HG03095 (cell line): ENCODE results near the gene INTS4.
"Not testable (repeated sequence)": the region's sequence is repeated elsewhere in the genome, so short reads cannot be mapped to it uniquely, and the experiment has no call there.

ENCODE experiments used
- ATAC-seq: cut with Tn5 transposase; IDR thresholded peaks from one replicate; pipeline ENCODE4 v1.9.1; 2021; ENCODE audit warnings: moderate library complexity; ENCODE audit not compliant: unreplicated experiment

INTS4 gene, protein sequence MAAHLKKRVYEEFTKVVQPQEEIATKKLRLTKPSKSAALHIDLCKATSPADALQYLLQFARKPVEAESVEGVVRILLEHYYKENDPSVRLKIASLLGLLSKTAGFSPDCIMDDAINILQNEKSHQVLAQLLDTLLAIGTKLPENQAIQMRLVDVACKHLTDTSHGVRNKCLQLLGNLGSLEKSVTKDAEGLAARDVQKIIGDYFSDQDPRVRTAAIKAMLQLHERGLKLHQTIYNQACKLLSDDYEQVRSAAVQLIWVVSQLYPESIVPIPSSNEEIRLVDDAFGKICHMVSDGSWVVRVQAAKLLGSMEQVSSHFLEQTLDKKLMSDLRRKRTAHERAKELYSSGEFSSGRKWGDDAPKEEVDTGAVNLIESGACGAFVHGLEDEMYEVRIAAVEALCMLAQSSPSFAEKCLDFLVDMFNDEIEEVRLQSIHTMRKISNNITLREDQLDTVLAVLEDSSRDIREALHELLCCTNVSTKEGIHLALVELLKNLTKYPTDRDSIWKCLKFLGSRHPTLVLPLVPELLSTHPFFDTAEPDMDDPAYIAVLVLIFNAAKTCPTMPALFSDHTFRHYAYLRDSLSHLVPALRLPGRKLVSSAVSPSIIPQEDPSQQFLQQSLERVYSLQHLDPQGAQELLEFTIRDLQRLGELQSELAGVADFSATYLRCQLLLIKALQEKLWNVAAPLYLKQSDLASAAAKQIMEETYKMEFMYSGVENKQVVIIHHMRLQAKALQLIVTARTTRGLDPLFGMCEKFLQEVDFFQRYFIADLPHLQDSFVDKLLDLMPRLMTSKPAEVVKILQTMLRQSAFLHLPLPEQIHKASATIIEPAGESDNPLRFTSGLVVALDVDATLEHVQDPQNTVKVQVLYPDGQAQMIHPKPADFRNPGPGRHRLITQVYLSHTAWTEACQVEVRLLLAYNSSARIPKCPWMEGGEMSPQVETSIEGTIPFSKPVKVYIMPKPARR

DNA sequence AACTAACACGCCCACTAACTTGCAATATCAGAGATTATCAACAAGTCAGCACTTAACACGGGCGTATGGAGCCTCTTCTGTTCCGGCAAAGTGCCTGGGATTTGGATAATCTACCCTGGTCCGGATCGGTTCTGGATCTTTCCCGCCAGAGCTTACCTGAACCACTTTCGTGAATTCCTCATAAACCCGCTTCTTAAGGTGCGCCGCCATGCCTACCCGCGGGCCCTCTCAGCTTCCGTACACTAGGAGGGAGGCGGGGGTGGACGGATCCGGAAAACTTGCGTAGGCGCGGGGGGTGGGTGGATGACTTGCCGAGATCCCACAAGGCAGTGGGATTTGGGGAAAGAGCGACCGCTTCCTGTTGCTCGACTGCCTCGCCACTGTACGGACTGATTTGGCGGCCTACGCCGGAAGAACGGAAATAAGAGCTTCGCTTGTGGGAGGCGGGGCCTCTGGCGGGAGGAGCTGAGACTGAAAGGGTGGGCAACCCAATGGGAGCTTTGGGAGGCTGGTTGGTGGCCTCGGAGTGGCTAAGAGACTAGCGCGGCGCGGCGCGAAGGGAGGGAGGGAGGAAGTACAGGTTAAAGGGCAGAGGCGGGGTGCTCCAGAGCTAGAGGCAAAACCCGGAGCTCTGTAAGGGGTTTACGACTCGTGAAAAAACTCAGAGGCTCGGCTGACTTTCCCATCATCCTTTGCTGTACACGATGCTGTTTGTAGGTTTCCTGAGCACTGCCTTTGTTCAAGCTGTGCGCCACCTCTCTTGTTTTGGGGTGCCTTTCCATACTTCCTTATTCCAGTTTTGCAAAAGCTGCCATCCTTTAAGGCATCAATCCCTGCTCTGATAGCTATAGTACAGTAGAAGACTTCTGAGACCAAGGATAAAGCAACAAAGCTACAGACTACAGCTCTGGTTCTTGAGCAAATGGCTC, at the start of gene INTS4:
TSS of gene INTS4 (minus strand) at position 235 of the 929 bp plus-strand sequence. CDS start at position 210, 25 bp downstream.
- peak; percentile 98 for ATAC-seq

DNA sequence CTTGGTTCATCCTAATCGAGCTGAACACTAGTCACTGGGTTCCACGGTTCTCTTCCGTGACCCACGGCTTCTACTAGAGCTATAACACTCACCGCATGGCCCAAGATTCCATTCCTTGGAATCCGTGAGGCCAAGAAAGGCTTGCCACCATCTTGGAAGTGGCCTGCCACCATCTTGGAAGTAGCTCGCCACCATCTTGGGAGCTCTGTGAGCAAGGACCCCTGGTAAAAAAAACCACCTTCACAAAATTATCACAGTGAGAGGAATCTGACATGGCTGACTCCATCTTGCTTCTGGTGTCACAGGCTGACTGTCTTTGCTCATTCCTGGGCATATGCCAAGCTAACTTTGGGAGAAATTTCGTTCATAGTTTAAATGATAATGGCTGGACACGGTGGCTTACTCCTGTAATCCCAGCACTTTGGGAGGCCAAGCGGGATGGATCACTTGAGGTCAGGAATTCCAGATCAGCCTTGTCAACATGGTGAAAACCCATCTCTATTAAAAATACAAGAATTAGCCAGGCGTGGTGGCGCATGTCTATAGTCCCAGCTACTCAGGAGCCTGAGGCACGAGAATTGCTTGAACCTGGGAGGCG, 47.5 kb upstream of the INTS4 start:
- ATAC-seq = no peak

DNA sequence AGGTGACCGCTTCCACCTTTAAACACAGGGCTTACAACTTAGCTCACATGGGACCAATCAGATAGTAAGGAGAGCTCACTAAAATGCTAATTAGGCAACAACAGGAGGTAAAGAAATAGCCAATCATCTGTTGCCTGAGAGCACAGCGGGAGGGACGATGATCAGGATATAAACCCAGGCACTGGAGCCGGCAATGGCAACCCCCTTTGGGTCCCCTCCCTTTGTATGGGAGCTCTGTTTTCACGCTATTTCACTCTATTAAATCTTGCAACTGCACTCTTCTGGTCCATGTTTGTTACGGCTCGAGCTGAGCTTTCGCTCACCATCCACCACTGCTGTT, 46.9 kb upstream of the INTS4 start:
- ATAC-seq = not testable (repeated sequence)

DNA sequence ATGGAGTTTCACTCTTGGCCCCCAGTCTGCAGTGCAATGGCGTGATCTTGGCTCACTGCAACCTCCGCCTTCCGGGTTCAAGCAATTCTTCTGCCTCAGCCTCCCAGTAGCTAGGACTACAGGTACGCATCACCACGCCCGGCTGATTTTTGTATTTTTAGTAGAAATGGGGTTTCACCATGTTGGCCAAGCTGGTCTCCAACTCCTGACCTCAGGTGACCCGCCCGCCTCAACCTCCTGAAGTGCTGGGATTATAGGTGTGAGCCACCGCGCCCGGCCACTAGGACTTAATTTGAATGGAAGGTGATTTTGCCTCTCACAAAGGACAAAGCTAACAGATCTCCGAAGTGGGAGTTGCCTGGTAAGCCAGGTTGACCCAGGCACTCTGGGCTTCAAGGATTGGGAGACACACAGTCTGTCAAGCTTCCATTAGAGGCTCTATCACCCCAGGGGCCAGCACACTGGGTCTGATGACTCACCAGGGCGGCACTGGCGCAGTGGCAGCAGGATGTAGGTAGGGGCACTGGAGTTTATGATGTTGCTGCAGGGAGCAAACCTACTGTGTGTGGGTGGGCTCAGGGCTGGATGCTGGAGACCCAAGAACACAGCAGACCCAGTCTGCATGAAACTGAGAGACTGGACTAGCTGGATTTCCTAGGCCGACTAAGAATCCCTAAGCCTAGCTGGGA, 46.4 kb upstream of the INTS4 start:
- no peak for ATAC-seq

DNA sequence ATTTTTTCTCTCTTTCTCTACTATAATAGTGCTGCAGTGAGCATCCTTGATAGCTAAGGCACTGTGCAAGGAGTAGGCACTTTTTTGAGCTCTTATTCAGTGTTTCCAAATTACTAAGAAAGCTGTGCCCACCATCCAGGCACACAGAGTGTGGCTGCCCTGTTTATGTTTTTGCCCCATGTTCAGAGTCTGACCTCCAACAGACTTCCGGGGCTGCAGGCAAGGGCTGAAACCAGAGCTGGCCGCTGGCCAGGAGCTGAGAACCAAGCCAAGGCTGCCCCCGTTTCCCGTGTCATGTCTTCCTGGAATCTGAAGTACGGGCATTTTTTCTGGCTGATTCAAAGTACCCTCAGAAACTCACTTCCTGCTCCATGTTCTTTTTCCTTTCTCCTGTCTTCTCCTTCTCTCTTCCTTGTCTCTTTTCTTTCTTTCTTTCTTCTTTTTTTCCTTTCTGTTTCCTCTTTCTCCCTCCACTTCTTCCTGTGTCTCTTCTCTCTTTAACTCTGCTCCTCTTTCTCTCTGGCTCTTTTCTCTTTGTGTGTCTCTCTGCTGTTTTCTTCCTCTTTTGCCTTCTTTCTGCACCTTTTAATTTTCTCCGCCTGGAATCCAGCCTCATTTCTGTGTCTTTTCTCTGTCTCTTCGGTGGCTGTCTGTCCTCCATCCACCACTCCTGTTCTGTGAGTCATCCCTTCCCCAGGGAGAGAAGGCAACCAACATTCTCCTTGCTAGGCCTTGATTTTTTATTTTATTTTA, 45.6 kb upstream of the INTS4 start:
- ATAC-seq = no peak

DNA sequence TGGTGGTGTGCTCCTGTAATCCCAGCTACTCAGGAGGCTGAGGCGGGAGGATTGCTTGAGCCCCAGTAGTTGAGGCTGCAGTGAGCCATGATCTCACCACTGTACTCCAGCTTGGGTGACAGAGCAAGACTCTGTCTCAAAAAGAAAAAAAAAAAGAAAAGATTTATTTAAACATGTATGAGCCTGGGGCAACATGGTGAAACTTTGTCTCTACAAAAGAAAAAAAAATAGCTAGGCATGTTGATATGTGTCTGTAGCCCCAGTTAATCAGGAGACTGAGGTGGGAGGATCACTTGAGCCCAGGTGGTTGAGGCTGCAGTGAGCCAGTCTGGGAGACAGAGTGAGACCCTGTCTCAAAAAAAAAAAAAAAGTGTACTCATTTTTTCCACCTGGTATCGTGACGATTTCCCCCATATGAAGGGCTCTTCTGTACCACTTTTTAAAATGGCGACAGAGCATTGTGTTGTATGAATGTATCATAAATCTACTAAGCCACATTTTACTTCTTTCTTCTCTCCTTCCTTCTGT, 45.0 kb upstream of the INTS4 start:
- ATAC-seq = no peak

DNA sequence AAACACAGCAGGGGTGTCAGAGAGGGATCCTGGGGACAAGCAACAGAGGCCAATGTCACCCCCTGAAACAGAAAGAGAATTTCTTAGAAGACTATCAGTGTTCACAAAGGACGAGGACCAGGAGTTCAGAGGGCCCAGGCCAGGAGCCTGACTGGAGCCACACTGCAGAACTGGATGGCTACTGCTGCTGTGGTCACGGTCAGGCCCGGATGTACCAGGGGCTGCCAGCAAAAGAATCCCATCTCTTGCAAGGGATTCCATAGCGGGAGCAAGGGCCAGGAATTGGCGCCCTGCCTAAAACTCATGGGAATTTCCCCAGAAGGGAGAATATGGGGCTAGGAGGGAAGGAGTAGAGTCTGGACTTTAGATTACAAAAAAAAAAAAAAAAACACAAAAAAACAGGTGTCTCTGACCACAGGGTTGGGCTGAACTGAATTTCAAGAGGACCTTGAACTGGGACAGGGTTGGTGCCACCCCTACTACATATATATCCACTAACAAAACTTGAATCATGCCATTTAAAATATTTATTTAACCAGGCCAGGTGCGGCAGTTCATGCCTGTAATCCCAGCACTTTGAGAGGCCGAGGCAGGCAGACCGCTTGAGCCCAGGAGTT, 44.3 kb upstream of the INTS4 start:
- no peak for ATAC-seq

DNA sequence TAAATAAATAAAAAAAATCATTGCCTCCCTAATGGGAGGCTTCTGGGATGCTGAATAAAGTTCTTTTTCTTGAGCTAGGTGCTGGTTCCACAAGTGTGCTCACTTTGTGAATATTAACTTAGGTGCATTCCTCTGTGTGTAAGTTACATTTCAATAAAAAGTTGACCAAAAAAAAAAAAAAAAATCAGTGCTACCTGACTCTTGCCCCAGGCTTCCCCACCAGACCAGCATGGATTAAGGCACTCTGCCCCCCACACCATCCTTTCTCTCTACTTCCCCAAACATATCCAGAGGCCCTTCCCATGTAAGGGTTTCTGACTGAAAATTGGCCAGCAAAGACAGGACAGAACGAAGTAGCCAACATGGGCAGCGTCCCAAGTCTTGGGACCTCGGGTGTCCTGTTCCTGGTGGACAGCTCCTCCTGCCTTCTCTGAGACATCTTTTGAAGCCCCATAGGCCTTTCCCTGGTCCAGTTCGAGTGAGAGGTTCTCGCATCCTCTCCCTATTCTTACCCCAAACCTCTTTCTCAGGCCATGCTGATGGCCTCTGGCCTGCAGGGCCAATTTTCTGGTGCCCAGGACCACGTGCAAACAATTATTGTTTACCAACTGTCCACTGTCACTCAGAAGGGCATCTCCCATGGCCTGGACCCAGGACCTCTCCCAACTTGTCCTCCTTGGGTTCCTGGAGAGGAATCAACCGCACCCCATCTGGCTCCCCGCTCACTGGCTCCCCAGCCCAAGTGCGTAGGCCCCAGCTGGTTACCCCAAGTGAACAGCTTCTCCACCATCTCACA, 43.6 kb upstream of the INTS4 start:
- ATAC-seq = no peak

DNA sequence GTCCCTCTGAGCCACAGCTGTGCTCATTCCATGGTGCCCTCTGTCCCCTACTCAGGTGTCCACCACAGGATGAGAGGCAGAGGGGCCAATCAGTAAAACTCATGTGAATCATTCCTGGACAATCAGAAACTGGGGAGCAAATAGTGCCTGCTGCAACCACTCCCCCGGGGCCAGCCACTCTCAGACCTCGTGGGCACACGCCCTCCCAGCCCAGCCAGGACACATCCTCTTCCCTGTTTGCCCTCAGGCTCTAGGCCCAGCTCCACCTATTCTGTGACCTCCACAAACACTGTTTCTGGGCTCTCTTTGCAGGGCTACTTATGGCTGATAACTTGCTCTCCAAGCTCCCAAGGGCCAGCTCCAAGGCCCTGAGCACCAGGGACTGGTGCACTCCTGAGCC, 42.6 kb upstream of the INTS4 start:
- ATAC-seq = no peak

DNA sequence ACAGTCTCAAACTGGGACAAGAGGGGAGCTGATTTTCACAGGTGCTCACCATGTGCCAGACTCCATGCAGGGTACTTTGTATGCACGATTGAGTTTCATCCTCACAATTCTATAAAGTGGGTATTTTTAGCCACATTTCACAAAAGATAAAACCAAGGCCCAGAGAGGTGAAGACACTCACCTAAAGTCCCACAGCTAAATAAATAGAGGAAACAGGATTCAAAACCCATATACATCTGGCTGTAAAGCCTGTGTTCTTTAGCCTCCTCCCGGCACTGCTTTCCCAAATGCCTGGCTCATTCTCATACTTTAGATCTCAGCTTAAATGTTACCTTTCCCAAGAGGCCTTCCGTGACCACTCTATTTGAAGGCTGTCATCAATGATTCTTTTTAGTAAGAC, 41.8 kb upstream of the INTS4 start:
- no peak for ATAC-seq

DNA sequence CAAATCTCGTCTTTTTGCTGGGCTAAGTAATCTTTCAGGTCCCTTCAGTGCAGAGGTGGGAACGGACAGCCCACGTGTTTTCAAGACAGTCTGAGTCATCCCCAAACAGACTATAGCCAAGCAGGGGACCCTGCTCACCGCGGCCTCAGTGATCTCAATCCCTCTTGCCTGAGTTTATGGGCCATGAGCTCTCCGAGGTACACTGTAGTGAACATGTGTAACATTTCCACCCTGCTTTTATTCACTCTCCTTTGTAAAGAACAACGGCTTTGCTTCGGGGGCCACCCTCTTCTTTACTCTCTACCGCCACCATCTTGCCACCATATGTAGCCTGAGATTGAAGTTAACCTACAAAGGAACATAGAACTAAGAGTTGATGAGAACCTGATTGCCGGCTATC, 40.2 kb upstream of the INTS4 start:
- ATAC-seq = no peak

DNA sequence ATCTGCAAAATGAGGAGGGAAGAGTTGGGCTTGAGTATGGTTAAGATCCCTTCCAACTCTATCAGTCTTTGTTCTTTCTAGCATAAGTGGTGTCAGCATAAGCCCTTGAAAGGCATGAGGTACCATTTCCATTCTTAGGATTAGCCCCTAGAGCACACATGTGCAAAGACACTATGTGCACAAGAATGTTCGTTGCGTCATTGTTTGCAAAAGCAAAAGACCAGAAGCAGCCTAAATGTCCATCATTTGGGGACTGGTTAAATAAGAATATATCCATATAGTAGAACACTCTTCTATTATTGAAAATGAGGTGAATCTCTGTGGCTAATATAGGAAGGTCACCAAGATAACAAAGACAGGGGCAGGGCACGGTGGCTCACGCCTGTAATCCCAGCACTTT, 38.6 kb upstream of the INTS4 start:
- no peak for ATAC-seq

DNA sequence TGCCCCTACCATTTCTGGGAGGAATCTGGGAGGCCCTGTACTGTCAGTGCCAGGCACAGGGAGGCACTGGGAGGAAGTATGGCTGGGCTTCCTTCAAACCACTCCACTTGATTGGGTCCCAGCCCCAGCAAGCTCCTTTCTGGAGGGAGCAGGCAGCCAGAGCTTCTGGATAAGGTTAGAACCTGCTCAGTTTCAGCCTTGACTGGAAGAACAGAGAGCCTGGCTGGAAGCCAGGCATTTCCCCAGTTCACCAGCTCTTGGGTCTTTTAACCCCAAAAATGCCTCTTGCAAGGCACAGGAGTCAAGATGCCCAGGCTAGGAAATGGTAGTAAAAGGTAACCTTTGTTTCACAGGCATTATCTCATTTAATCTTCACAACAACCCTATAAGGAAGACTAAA, 37.6 kb upstream of the INTS4 start:
- no peak for ATAC-seq

DNA sequence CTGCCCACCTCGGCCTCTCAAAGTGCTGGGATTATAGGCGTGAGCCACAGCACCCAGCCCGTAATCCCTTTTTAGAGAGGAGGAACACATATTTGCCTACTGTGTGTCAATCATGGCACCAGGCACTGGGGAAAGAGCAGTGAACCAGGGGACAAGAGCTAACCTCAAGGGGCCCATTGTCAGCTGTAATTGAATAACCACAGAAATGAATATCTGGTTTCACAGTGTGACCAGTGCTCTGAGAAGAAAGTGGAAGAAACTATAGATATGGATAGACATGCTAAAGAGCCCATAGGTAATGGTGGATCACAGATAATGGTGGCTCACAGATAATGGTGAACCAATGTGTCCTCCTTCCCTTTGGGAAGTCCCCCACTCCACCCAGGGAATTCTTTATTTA, 37.2 kb upstream of the INTS4 start:
- ATAC-seq = peak; percentile 85

DNA sequence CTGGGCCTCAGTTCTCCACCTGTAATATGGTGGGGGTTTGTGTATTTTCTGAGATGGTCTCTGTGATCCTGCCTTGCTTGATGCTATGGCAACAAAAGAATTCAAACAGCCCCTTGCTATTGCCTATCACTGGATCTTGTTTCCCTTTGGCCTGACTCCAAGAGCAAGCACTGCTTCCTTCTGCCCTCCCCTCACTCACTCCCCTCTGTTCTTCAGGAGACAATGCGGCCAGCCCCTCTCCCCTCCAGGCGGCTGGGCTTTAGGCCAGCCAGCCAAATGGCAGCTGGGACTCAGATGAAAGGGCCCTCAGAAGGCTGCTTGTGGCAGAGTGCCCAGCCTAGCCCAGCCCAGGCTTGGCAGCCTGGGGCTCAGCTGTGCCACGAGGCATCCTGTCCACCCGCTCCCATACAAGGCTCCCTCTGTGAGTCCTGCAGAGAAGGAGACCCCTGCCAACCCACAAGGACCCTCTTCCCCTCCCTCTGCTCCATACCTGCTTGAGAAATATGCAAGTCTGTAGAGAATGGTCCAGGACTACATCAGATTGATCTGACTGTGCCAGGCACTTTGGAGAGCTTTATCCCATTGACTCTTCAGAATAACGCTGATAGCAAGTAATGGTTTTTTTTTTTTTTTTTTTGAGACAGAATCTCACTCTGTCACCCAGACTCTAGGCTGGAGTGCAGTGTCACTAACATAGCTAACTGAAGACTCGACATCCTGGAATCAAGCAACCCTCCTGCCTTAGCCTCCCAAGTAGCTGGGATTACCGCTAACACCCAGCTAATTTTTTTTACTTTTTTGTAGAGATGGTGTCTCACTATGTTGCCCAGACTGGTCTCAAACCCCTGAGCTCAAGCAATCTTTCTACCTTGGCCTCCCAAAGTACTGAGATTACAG, 36.2 kb upstream of the INTS4 start:
- no peak for ATAC-seq

DNA sequence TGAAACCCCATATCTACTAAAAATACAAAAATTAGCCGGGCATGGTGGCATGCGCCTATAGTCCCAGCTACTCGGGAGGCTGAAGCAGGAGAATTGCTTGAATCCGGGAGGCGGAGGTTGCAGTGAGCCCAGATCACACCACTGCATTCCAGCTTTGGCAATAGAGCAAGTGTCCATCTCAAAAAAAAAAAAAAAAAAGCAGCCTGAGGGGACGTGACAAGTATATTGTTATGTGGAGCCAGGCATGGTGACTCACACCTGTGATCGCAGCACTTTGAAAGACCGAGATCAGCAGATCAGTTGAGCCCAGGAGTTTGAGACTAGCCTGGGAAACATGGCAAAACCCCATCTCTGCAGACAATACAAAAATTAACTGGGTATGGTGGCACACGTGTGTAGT, 34.0 kb upstream of the INTS4 start:
- not testable (repeated sequence) for ATAC-seq

DNA sequence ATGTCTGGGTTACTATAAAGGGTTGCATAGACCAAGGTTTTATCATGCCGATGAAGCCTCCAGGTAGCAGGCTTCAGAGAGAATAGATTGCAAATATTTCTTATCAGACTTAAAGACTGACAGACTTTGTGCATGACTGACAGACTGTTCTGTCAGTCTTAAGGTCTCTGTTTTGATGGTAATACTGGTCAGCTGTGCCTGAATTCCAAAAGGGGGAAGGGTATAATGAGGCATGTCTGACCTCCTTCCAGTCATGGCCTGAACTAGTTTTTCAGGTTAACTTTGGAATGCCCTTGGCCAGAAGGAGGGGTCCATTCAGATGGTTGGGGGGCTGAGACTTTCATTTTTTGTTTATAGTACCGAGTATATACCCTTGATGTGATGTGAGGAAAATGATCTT, 33.3 kb upstream of the INTS4 start:
- ATAC-seq = no peak
